ENCODE results near the gene TNK1. TPM values are rescaled to one million over a fixed set of nuclear protein-coding genes. Genes with fewer than 3 reads are reported as not detected.

TNK1 gene
- total RNA-seq, 1 experiment from 2014 or later = 0.90 TPM

- DNase-seq (ENCODE audit: low spot score) = no peak
- BruUV-seq (replicated peaks) = no TSS peak
- no peaks in the 10 kb centered on the region for H3K36me3 ChIP-seq (ENCODE audit: insufficient read depth, low read length, poor library complexity, severe bottlenecking)
- intact Hi-C loops (cut with micrococcal nuclease; ENCODE audit: unreplicated experiment) = no loop called here
- POLR2A ChIA-PET (ENCODE audit: low non-redundant PET) = no interaction called here
- TF ChIP-seq CTCF (conservative IDR thresholded peaks at IDR 0.05; ENCODE audit: low read depth, low read length) = no peak
- TF ChIP-seq EZH2 (IDR thresholded peaks at IDR 0.05; ENCODE audit: borderline replicate concordance, low read depth, low read length, poor library complexity, severe bottlenecking) = no peak
- no peaks in the 10 kb centered on the region for H3K9me3 ChIP-seq (ENCODE audit: low read depth, low read length, poor library complexity, severe bottlenecking)
- CTCF ChIA-PET = interaction anchor here (0.6 kb wide), 1 partner anchor 188 kb away, joined by 3 read pairs; no protein-coding TSS in a partner anchor
- H3K27ac ChIP-seq (ENCODE audit: low read depth, low read length, poor library complexity, severe bottlenecking) = no peak overlapping the region
- H3K27me3 ChIP-seq (replicated peaks; ENCODE audit: insufficient read depth, low read depth, low read length, poor library complexity) = no peaks in the 10 kb centered on the region
- no peaks in the 10 kb centered on the region for H3K4me1 ChIP-seq (ENCODE audit: insufficient read depth, low read length, poor library complexity, severe bottlenecking)
- no peak overlapping the region for H3K4me3 ChIP-seq (ENCODE audit: low read depth, low read length, poor library complexity, severe bottlenecking)
These were observed 46.1 kb downstream of the TNK1 start for GRCh38 chr17:7426896-7427489.

GRCh38 chr17:7427549-7427948 is 46.7 kb downstream of the TNK1 start:
- Histone ChIP-seq H3K27ac (ENCODE audit: low read depth, low read length, poor library complexity, severe bottlenecking) (no peak overlapping the region), H3K9me3 (ENCODE audit: low read depth, low read length, poor library complexity, severe bottlenecking) (no peaks in the 10 kb centered on the region), H3K27me3 (replicated peaks; ENCODE audit: insufficient read depth, low read depth, low read length, poor library complexity) (no peaks in the 10 kb centered on the region), H3K4me3 (ENCODE audit: low read depth, low read length, poor library complexity, severe bottlenecking) (no peak overlapping the region), H3K4me1 (ENCODE audit: insufficient read depth, low read length, poor library complexity, severe bottlenecking) (no peaks in the 10 kb centered on the region), H3K36me3 (ENCODE audit: insufficient read depth, low read length, poor library complexity, severe bottlenecking) (no peaks in the 10 kb centered on the region)
- intact Hi-C loops (cut with micrococcal nuclease; ENCODE audit: unreplicated experiment) = no loop called here
- ChIA-PET POLR2A (ENCODE audit: low non-redundant PET) (no interaction called here), CTCF (interaction anchor here (0.6 kb wide), 1 partner anchor 188 kb away, joined by 3 read pairs; no protein-coding TSS in a partner anchor)
- no peak for DNase-seq (ENCODE audit: low spot score)
- TF ChIP-seq CTCF (conservative IDR thresholded peaks at IDR 0.05; ENCODE audit: low read depth, low read length) (no peak), EZH2 (IDR thresholded peaks at IDR 0.05; ENCODE audit: borderline replicate concordance, low read depth, low read length, poor library complexity, severe bottlenecking) (no peak)
- no TSS peak for BruUV-seq (replicated peaks)

GRCh38 chr17:7428557-7428956 is 47.7 kb downstream of the TNK1 start, which contains the start of gene SPEM3:
SPEM3 (plus strand) TSS chr17:7428857; CDS start chr17:7428903, 46 bp downstream.
- Histone ChIP-seq H3K36me3 (ENCODE audit: insufficient read depth, low read length, poor library complexity, severe bottlenecking) (no peaks in the 10 kb centered on the region), H3K9me3 (ENCODE audit: low read depth, low read length, poor library complexity, severe bottlenecking) (no peaks in the 10 kb centered on the region), H3K27me3 (replicated peaks; ENCODE audit: insufficient read depth, low read depth, low read length, poor library complexity) (no peaks in the 10 kb centered on the region), H3K4me3 (ENCODE audit: low read depth, low read length, poor library complexity, severe bottlenecking) (no peak within 1 kb of the TSS), H3K4me1 (ENCODE audit: insufficient read depth, low read length, poor library complexity, severe bottlenecking) (no peaks in the 10 kb centered on the region), H3K27ac (ENCODE audit: low read depth, low read length, poor library complexity, severe bottlenecking) (no peak within 1 kb of the TSS)
- no peak for DNase-seq (ENCODE audit: low spot score)
- ChIA-PET CTCF (no interaction called here), POLR2A (ENCODE audit: low non-redundant PET) (no interaction called here)
- intact Hi-C loops (cut with micrococcal nuclease; ENCODE audit: unreplicated experiment) = no loop called here
- TF ChIP-seq EZH2 (IDR thresholded peaks at IDR 0.05; ENCODE audit: borderline replicate concordance, low read depth, low read length, poor library complexity, severe bottlenecking) (no peak), CTCF (conservative IDR thresholded peaks at IDR 0.05; ENCODE audit: low read depth, low read length) (no peak)
- no TSS peak for BruUV-seq (replicated peaks)
